ENCODE data around the gene LY6G6C. TPM values are rescaled to one million over a fixed set of nuclear protein-coding genes. Genes with fewer than 3 reads are reported as not detected.

Gene LY6G6C
- total RNA-seq, 1 experiment from 2014 or later, result 0.22 TPM

DNA sequence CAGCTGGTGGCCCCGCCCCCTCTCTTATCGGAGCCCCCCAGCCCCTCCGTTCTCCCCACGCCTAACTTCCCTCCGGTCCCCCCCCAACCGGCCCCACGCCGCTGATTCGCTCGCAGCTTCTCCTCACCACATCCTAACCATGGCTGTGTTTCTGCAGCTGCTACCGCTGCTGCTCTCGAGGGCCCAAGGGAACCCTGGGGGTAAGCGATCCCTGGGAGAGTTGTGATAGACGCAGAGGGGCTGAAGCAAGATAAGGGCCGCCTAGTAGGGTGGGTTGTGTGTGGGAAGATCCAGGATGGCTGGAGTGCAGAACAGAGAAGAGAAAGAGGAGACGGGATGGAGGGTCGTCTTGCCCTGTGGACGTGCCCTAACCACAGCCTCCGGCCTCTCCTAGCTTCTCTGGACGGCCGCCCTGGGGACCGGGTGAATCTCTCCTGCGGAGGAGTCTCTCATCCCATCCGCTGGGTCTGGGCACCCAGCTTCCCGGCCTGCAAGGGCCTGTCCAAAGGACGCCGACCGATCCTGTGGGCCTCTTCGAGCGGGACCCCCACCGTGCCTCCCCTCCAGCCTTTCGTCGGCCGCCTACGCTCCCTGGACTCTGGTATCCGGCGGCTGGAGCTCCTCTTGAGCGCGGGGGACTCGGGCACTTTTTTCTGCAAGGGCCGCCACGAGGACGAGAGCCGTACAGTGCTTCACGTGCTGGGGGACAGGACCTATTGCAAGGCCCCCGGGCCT lies 1.9 kb upstream of the LY6G6C start, which contains the start of gene MPIG6B:
Gene MPIG6B (plus strand): TSS at position 129 of the 735 bp plus-strand sequence. CDS start 11 bp downstream, at position 140.
- ATAC-seq (no peak), DNase-seq (no peak)
- Histone ChIP-seq H3K36me3 (ENCODE audit: low read depth, low read length) (no peaks in the 10 kb centered on the region), H3K27me3 (ENCODE audit: low read length) (no peaks in the 10 kb centered on the region), H3K9me2 (replicated peaks; ENCODE audit: low read length) (no peaks in the 10 kb centered on the region), H3K79me2 (ENCODE audit: low read length) (no peaks in the 10 kb centered on the region), H3F3A (ENCODE audit: low read length, unreplicated experiment) (no peaks in the 10 kb centered on the region), H3K9me3 (ENCODE audit: low read length) (no peaks in the 10 kb centered on the region), H3K27ac (ENCODE audit: low read length) (no peak within 1 kb of the TSS), H3K4me1 (ENCODE audit: insufficient read depth, low read length) (peaks cover 18% of the 10 kb centered on the region), H3K9ac (ENCODE audit: low read length) (no peak within 1 kb of the TSS), H3K4me3 (ENCODE audit: low read length) (no peak within 1 kb of the TSS), H4K20me1 (ENCODE audit: low read length) (no peaks in the 10 kb centered on the region), H3K4me2 (ENCODE audit: low read length) (no peak within 1 kb of the TSS), H2AFZ (ENCODE audit: low read length) (no peak within 1 kb of the TSS)
- no TSS peak for BruUV-seq (replicated peaks)
- ChIA-PET CTCF (no interaction called here), POLR2A (ENCODE audit: unreplicated experiment) (interaction anchor here (0.6 kb wide), 1 partner anchor 104 kb away, joined by 5 read pairs; the partner anchor contains the start of gene HSPA1B)
- intact Hi-C loops (cut with micrococcal nuclease), result no loop called here
- TF ChIP-seq EZH2phosphoT487 (IDR thresholded peaks at IDR 0.05; ENCODE audit: borderline replicate concordance, low read length), result no peak
- TF ChIP-seq, protein P1, sequence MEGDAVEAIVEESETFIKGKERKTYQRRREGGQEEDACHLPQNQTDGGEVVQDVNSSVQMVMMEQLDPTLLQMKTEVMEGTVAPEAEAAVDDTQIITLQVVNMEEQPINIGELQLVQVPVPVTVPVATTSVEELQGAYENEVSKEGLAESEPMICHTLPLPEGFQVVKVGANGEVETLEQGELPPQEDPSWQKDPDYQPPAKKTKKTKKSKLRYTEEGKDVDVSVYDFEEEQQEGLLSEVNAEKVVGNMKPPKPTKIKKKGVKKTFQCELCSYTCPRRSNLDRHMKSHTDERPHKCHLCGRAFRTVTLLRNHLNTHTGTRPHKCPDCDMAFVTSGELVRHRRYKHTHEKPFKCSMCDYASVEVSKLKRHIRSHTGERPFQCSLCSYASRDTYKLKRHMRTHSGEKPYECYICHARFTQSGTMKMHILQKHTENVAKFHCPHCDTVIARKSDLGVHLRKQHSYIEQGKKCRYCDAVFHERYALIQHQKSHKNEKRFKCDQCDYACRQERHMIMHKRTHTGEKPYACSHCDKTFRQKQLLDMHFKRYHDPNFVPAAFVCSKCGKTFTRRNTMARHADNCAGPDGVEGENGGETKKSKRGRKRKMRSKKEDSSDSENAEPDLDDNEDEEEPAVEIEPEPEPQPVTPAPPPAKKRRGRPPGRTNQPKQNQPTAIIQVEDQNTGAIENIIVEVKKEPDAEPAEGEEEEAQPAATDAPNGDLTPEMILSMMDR (conservative IDR thresholded peaks at IDR 0.05; ENCODE audit: low read depth, low read length), result no peak
- TF ChIP-seq EZH2 (IDR thresholded peaks at IDR 0.05; ENCODE audit: low read length, unreplicated experiment), result no peak

GRCh38 chr6:31722173-31722572 lies 627 bp upstream of the LY6G6C start:
- no peaks in the 10 kb centered on the region for H3K36me3 ChIP-seq (ENCODE audit: low read depth, low read length)
- H3K4me1 ChIP-seq (ENCODE audit: insufficient read depth, low read length), result peaks cover 28% of the 10 kb centered on the region
- intact Hi-C loops (cut with micrococcal nuclease), result no loop called here
- CTCF ChIA-PET, result no interaction called here
- H2AFZ ChIP-seq (ENCODE audit: low read length), result no peak overlapping the region
- H4K20me1 ChIP-seq (ENCODE audit: low read length), result no peaks in the 10 kb centered on the region
- H3K79me2 ChIP-seq (ENCODE audit: low read length), result no peaks in the 10 kb centered on the region
- H3K4me3 ChIP-seq (ENCODE audit: low read length), result no peak overlapping the region
- ATAC-seq (no peak), DNase-seq (no peak)
- H3K9me2 ChIP-seq (replicated peaks; ENCODE audit: low read length), result no peaks in the 10 kb centered on the region
- TF ChIP-seq EZH2 (IDR thresholded peaks at IDR 0.05; ENCODE audit: low read length, unreplicated experiment), result no peak
- TF ChIP-seq, protein P1 (conservative IDR thresholded peaks at IDR 0.05; ENCODE audit: low read depth, low read length), result no peak
- no peak for TF ChIP-seq EZH2phosphoT487 (IDR thresholded peaks at IDR 0.05; ENCODE audit: borderline replicate concordance, low read length)
- BruUV-seq (replicated peaks), result no TSS peak
- H3K4me2 ChIP-seq (ENCODE audit: low read length), result no peak overlapping the region
- H3K27me3 ChIP-seq (ENCODE audit: low read length), result no peaks in the 10 kb centered on the region
- H3F3A ChIP-seq (ENCODE audit: low read length, unreplicated experiment), result no peaks in the 10 kb centered on the region
- no peaks in the 10 kb centered on the region for H3K9me3 ChIP-seq (ENCODE audit: low read length)
- POLR2A ChIA-PET (ENCODE audit: unreplicated experiment), result interaction anchor here (0.5 to 0.6 kb wide), 2 partner anchors 19 to 56 kb away, joined by 6 read pairs; partner anchors contain the start of gene ABHD16A
- no peak overlapping the region for H3K27ac ChIP-seq (ENCODE audit: low read length)
- no peak overlapping the region for H3K9ac ChIP-seq (ENCODE audit: low read length)

GRCh38 chr6:31720196-31720770 lies 1.3 kb downstream of the LY6G6C start:
- CTCF ChIA-PET, result no interaction called here
- Histone ChIP-seq H3K4me2 (ENCODE audit: low read length) (no peak overlapping the region), H3K27me3 (ENCODE audit: low read length) (no peaks in the 10 kb centered on the region), H3K9me3 (ENCODE audit: low read length) (no peaks in the 10 kb centered on the region), H3K79me2 (ENCODE audit: low read length) (no peaks in the 10 kb centered on the region), H4K20me1 (ENCODE audit: low read length) (no peaks in the 10 kb centered on the region), H3K9ac (ENCODE audit: low read length) (no peak overlapping the region), H3K4me3 (ENCODE audit: low read length) (no peak overlapping the region), H2AFZ (ENCODE audit: low read length) (no peak overlapping the region), H3K36me3 (ENCODE audit: low read depth, low read length) (no peaks in the 10 kb centered on the region), H3K4me1 (ENCODE audit: insufficient read depth, low read length) (peaks cover 29% of the 10 kb centered on the region), H3F3A (ENCODE audit: low read length, unreplicated experiment) (no peaks in the 10 kb centered on the region), H3K27ac (ENCODE audit: low read length) (no peak overlapping the region), H3K9me2 (replicated peaks; ENCODE audit: low read length) (no peaks in the 10 kb centered on the region)
- BruUV-seq (replicated peaks), result no TSS peak
- intact Hi-C loops (cut with micrococcal nuclease), result no loop called here
- ATAC-seq, result no peak
- TF ChIP-seq EZH2 (IDR thresholded peaks at IDR 0.05; ENCODE audit: low read length, unreplicated experiment), result no peak
- no peak for TF ChIP-seq EZH2phosphoT487 (IDR thresholded peaks at IDR 0.05; ENCODE audit: borderline replicate concordance, low read length)
- TF ChIP-seq, protein P1 (conservative IDR thresholded peaks at IDR 0.05; ENCODE audit: low read depth, low read length), result no peak
- POLR2A ChIA-PET (ENCODE audit: unreplicated experiment), result no interaction called here
- DNase-seq, result peak; percentile 37

All from PC-3 (cell line).